HG02973 (cell line): ENCODE data around the gene ANKRD24.
"Not testable (repeated sequence)": the region's sequence is repeated elsewhere in the genome, so short reads cannot be mapped to it uniquely, and the experiment has no call there.

Experiments used
- ATAC-seq: cut with Tn5 transposase; IDR thresholded peaks from one replicate; pipeline ENCODE4 v1.9.1; 2021; ENCODE audit warnings: moderate library complexity; ENCODE audit not compliant: unreplicated experiment

The ANKRD24 gene

GRCh38 chr19:4182084-4182810, at the start of gene ANKRD24, which contains the start of gene SIRT6:
ANKRD24 (plus strand) TSS chr19:4182689; CDS start chr19:4186426, 3,737 bp downstream.
SIRT6 (minus strand) TSS chr19:4182563; CDS start chr19:4182539, 24 bp downstream.
- ATAC-seq = peak; percentile 62

- ATAC-seq = no peak
These were observed 48.1 kb upstream of the ANKRD24 start for GRCh38 chr19:4134351-4134750.

- ATAC-seq = not testable (repeated sequence)
These were observed 47.1 kb upstream of the ANKRD24 start for GRCh38 chr19:4135386-4135785.

- ATAC-seq = no peak
These were observed 45.8 kb upstream of the ANKRD24 start for GRCh38 chr19:4136680-4137088.

GRCh38 chr19:4138445-4138844, 44.0 kb upstream of the ANKRD24 start:
- no peak for ATAC-seq

GRCh38 chr19:4139614-4140236, 42.8 kb upstream of the ANKRD24 start:
- ATAC-seq = no peak

GRCh38 chr19:4140237-4140711, 42.2 kb upstream of the ANKRD24 start:
- ATAC-seq = no peak

GRCh38 chr19:4142916-4143315, 39.6 kb upstream of the ANKRD24 start:
- not testable (repeated sequence) for ATAC-seq

GRCh38 chr19:4144666-4145249, 37.7 kb upstream of the ANKRD24 start:
- ATAC-seq = no peak

GRCh38 chr19:4149518-4150288, 32.8 kb upstream of the ANKRD24 start:
- ATAC-seq = no peak

GRCh38 chr19:4151623-4152022, 30.9 kb upstream of the ANKRD24 start:
- no peak for ATAC-seq

GRCh38 chr19:4152241-4152998, 30.1 kb upstream of the ANKRD24 start:
- no peak for ATAC-seq

GRCh38 chr19:4154571-4155312, 27.7 kb upstream of the ANKRD24 start:
- ATAC-seq = no peak

- ATAC-seq = no peak
These were observed 25.3 kb upstream of the ANKRD24 start for GRCh38 chr19:4157164-4157563.

- not testable (repeated sequence) for ATAC-seq
These were observed 24.5 kb upstream of the ANKRD24 start for GRCh38 chr19:4157971-4158370.

- no peak for ATAC-seq
These were observed 20.9 kb upstream of the ANKRD24 start for GRCh38 chr19:4161415-4162077.

- ATAC-seq = no peak
These were observed 18.2 kb upstream of the ANKRD24 start for GRCh38 chr19:4164262-4164661.

GRCh38 chr19:4171676-4172075, 10.8 kb upstream of the ANKRD24 start:
- no peak for ATAC-seq

- ATAC-seq = no peak
These were observed 9.5 kb upstream of the ANKRD24 start for GRCh38 chr19:4172861-4173473.
